SU-DHL-6 (cell line): Measurements from ENCODE around the gene RAMAC.
A peak's percentile ranks its signal among the peaks of the same experiment; 100 is the strongest.

Experiments
- H2AFZ ChIP-seq: fragments of 200-600 bp; sonication (generic); 2 replicates; pipeline ENCODE4 v1.6.1; 2014; ENCODE audit warnings: low read depth, mild to moderate bottlenecking, moderate library complexity, mixed read lengths, antibody characterized with exemption, low read length; ENCODE audit not compliant: severe bottlenecking
- H3F3A ChIP-seq: fragments of 200-600 bp; shearing (Covaris generic); 2 replicates; pipeline ENCODE4 v1.6.0; 2016; ENCODE audit warnings: antibody characterized with exemption, mild to moderate bottlenecking; ENCODE audit not compliant: insufficient read depth
- H3K27ac ChIP-seq: fragments of 200-600 bp; sonication (generic); 2 replicates; pipeline ENCODE4 v1.5.1; 2016; ENCODE audit warnings: low read depth, mild to moderate bottlenecking, low read length, moderate library complexity, mixed read lengths
- H3K27me3 ChIP-seq: fragments of 200-600 bp; sonication (generic), shearing (Covaris generic); 2 replicates; pipeline ENCODE4 v1.6.0; 2014; ENCODE audit warnings: mild to moderate bottlenecking, low read length
- H3K36me3 ChIP-seq: fragments of 200-600 bp; sonication (generic); 2 replicates; pipeline ENCODE4 v1.6.1; 2014; ENCODE audit warnings: mild to moderate bottlenecking, low read length, mixed read lengths
- H3K4me2 ChIP-seq: fragments of 300-600, 200-600 bp; shearing (Covaris generic), sonication (generic); 2 replicates; pipeline ENCODE4 v1.6.0; 2014; ENCODE audit warnings: low read length, low read depth, mild to moderate bottlenecking; ENCODE audit not compliant: poor library complexity, severe bottlenecking
- H3K4me3 ChIP-seq: fragments of 200-600 bp; sonication (generic); 2 replicates; pipeline ENCODE4 v1.5.1; 2014; ENCODE audit warnings: antibody characterized with exemption, low read length, mild to moderate bottlenecking, mixed read lengths; ENCODE audit not compliant: insufficient read depth, poor library complexity, severe bottlenecking
- H3K79me2 ChIP-seq: fragments of 200-600 bp; sonication (generic); 2 replicates; pipeline ENCODE4 v1.6.1; 2014; ENCODE audit warnings: mild to moderate bottlenecking, low read length, moderate library complexity; ENCODE audit not compliant: insufficient read depth
- H3K9ac ChIP-seq: fragments of 200-600 bp; sonication (generic); 2 replicates; pipeline ENCODE4 v1.7.0; 2014; ENCODE audit warnings: mild to moderate bottlenecking, low read length
- H3K9me2 ChIP-seq: fragments of 200-600 bp; sonication (generic); replicated peaks from 2 replicates; pipeline ENCODE4 v1.6.1; 2014; ENCODE audit warnings: low read length; ENCODE audit not compliant: insufficient read depth
- H3K9me3 ChIP-seq: fragments of 200-600 bp; sonication (generic); 2 replicates; pipeline ENCODE4 v1.6.1; 2014; ENCODE audit warnings: low read length, mixed read lengths; ENCODE audit not compliant: insufficient read depth
- H4K20me1 ChIP-seq: fragments of 200-600 bp; sonication (generic); 2 replicates; pipeline ENCODE4 v1.6.1; 2014; ENCODE audit warnings: low read depth, mild to moderate bottlenecking, antibody characterized with exemption, low read length, moderate library complexity, mixed read lengths
- EZH2phosphoT487 ChIP-seq: fragments of 200-600 bp; sonication (generic), shearing (Covaris generic); conservative IDR thresholded peaks from 2 replicates; pipeline ENCODE4 v1.6.1; 2018; ENCODE audit warnings: mild to moderate bottlenecking, antibody characterized with exemption, low read length, moderate library complexity, mixed read lengths
- TF ChIP-seq, protein P1 (sequence below): fragments of 200-600 bp; sonication (generic); IDR thresholded peaks from one replicate; pipeline ENCODE4 v1.5.1; 2017; ENCODE audit warnings: antibody characterized with exemption, mild to moderate bottlenecking, low read length, moderate library complexity; ENCODE audit not compliant: insufficient read depth, poor library complexity, severe bottlenecking

Gene RAMAC

GRCh38 chr15:82979726-82980125, 6.3 kb upstream of the RAMAC start:
- no peak overlapping the region for H3K4me2 ChIP-seq

GRCh38 chr15:82980981-82981380, 5.0 kb upstream of the RAMAC start:
- peaks cover 7% of the 10 kb centered on the region; the same call in 1 of the 2 replicates for H3K79me2 ChIP-seq
- H3F3A ChIP-seq, result no peaks in the 10 kb centered on the region
- H4K20me1 ChIP-seq, result no peaks in the 10 kb centered on the region
- H3K9me2 ChIP-seq, result no peaks in the 10 kb centered on the region
- TF ChIP-seq, protein P1, sequence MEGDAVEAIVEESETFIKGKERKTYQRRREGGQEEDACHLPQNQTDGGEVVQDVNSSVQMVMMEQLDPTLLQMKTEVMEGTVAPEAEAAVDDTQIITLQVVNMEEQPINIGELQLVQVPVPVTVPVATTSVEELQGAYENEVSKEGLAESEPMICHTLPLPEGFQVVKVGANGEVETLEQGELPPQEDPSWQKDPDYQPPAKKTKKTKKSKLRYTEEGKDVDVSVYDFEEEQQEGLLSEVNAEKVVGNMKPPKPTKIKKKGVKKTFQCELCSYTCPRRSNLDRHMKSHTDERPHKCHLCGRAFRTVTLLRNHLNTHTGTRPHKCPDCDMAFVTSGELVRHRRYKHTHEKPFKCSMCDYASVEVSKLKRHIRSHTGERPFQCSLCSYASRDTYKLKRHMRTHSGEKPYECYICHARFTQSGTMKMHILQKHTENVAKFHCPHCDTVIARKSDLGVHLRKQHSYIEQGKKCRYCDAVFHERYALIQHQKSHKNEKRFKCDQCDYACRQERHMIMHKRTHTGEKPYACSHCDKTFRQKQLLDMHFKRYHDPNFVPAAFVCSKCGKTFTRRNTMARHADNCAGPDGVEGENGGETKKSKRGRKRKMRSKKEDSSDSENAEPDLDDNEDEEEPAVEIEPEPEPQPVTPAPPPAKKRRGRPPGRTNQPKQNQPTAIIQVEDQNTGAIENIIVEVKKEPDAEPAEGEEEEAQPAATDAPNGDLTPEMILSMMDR, result no peak
- no peak for TF ChIP-seq EZH2phosphoT487
- no peak overlapping the region for H2AFZ ChIP-seq
- no peak overlapping the region for H3K27ac ChIP-seq
- H3K9me3 ChIP-seq, result no peaks in the 10 kb centered on the region
- H3K4me3 ChIP-seq, result no peak overlapping the region
- no peaks in the 10 kb centered on the region for H3K36me3 ChIP-seq
- H3K9ac ChIP-seq, result no peak overlapping the region
- no peak overlapping the region for H3K4me2 ChIP-seq
- H3K27me3 ChIP-seq, result no peaks in the 10 kb centered on the region

More at GRCh38 chr15:82979726-82980125, 6.3 kb upstream of the RAMAC start:
- Histone ChIP-seq H3F3A (no peaks in the 10 kb centered on the region), H3K27ac (no peak overlapping the region), H3K4me3 (no peak overlapping the region), H3K79me2 (no peaks in the 10 kb centered on the region), H2AFZ (no peak overlapping the region), H3K9me2 (no peaks in the 10 kb centered on the region), H3K9me3 (no peaks in the 10 kb centered on the region), H3K27me3 (no peaks in the 10 kb centered on the region), H3K9ac (no peak overlapping the region), H3K36me3 (no peaks in the 10 kb centered on the region), H4K20me1 (no peaks in the 10 kb centered on the region)
- TF ChIP-seq, protein P1, result no peak
- no peak for TF ChIP-seq EZH2phosphoT487

GRCh38 chr15:82986442-82986780, 401 bp downstream of the RAMAC start:
- H3K79me2 ChIP-seq, result peaks cover 27% of the 10 kb centered on the region
- H3K9ac ChIP-seq, result peak overlapping the region; percentile 75
- peak overlapping the region; percentile 75 for H2AFZ ChIP-seq
- H3K9me3 ChIP-seq, result no peaks in the 10 kb centered on the region
- no peaks in the 10 kb centered on the region for H3K9me2 ChIP-seq
- H3K4me2 ChIP-seq, result peak overlapping the region; percentile 95
- no peaks in the 10 kb centered on the region for H4K20me1 ChIP-seq
- TF ChIP-seq EZH2phosphoT487, result no peak
- TF ChIP-seq, protein P1, result no peak
- peak overlapping the region; percentile 77 for H3K4me3 ChIP-seq
- no peaks in the 10 kb centered on the region for H3F3A ChIP-seq
- no peak overlapping the region for H3K27ac ChIP-seq
- H3K27me3 ChIP-seq, result no peaks in the 10 kb centered on the region
- peaks cover 12% of the 10 kb centered on the region for H3K36me3 ChIP-seq
